DMS53 (cell line): Measurements from ENCODE around the gene JCAD.
A peak's percentile ranks its signal among the peaks of the same experiment; 100 is the strongest.
"Not testable (repeated sequence)": the region's sequence is repeated elsewhere in the genome, so short reads cannot be mapped to it uniquely, and the experiment has no call there.

Experiments
- DNase-seq: peaks from one replicate; lab custom pipeline; 2025; lab: John Stamatoyannopoulos, UW

The JCAD gene

DNA sequence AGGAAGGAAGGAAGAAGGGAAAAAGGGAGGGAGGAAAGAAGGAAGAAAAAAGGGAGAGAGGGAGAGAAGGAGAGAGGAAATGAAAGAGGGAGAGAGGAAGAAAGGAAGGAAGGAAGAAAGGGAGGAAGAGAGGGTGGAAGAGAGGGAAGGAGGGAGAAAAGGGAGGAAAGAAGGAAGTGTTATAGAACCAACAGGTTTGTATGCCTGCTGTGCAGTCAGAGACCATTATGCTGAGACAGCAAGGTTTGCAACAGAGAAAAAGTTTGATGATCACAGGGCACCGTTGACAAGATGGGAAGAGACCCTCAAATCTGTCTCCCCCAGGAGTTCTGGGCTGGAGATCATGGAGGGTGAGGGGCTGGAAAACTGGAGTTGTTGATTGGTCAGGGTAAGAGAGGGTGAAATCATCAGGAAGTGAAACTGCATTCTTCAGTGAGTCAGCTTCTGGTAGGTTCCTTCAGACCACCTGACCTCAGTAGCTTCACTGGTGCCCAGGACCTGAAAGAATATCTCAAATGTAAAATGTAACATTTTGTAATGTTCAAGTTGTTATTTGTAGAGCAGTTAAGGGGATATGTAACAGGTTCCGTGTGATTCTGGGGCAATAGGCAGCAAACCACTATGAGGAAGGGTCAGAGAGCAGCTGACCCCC lies 76.3 kb downstream of the JCAD start:
- DNase-seq = peak; percentile 13

GRCh38 chr10:29981510-29981909 lies 77.9 kb downstream of the JCAD start:
- no peak for DNase-seq

DNA sequence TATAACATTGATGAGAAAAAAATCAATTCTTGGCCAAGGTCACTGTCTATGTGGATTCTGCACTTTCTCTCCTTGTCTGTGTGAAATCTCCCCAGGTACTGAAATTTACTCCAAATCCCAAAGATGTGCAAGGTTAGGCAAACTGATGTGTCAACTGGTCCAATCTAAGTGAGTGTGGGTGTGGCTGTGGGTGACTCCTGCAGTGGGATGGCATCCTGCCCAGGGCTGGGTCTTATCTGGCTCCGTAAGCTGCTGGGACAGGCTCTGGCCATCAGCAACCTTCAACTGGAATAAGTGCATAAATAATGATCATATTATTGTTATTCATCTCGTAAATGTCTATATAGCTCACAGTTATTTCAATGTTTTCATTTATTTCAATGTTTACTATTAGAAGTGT lies 79.3 kb downstream of the JCAD start:
- DNase-seq = no peak

- DNase-seq = not testable (repeated sequence)
These were observed 80.0 kb downstream of the JCAD start for GRCh38 chr10:29979421-29979779.

GRCh38 chr10:29977171-29977570 lies 82.2 kb downstream of the JCAD start:
- no peak for DNase-seq

- DNase-seq = no peak
These were observed 83.3 kb downstream of the JCAD start for GRCh38 chr10:29976134-29976533.

DNA sequence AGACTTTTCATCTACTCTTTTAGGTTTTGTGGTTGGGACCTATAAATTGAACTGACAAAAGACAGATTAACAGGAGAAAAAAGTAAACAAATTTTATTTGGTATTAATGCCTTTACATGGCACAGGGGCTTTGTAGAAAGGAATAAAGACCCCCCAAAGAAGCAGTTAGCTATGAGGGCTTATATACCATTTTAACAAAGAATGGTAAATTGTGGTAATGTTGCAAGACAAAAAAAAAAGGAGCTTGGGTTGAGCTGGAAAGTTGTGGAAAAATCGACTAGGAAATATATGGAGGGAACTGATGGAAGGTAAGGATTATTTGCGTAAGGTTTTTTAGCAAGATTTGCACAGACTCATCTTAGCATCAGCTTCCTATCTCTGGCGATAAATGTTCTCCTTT lies 84.6 kb downstream of the JCAD start:
- no peak for DNase-seq

DNA sequence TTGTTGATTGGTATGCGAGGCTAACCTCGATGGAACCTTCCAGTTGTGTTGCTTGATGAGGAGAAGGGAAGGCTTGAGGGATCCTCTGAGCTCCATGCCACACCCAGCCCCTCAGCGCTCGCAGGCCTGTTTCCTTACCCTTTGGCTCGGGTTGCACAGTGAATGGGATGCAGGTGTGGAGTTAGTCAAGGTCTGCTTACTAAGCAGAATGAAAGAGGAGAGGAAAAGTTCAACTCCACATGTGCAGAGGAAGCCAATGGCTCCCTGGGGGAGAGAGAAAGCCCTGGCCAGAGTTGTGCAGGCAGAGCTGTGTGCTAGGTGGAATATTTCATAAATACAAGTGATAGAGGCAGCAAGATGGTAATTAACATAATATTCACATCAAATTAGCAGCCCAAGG lies 85.5 kb downstream of the JCAD start:
- DNase-seq = no peak

DNA sequence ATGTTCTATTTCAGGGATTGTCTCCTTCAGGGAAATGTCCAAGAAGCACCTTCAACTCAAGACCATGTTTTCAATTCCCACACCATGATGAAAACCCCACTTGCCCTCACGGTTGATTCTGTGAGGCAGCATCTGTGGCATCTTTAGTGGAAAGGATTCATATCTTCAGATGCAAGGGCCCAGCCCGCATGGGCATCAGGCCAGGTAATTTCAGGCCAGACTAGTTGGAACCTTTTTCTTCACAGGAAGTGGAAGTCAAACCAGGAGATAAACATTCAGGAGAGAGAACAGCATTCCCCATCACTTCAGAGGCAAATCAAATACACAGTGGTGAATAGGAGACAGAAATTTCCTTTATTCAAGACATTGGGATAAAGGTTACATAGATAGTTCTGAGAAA lies 88.8 kb downstream of the JCAD start:
- DNase-seq = no peak

GRCh38 chr10:29970012-29970396 lies 89.4 kb downstream of the JCAD start:
- no peak for DNase-seq

GRCh38 chr10:29969255-29970011 lies 90.0 kb downstream of the JCAD start:
- no peak for DNase-seq

- DNase-seq = no peak
These were observed 90.8 kb downstream of the JCAD start for GRCh38 chr10:29968585-29968984.

DNA sequence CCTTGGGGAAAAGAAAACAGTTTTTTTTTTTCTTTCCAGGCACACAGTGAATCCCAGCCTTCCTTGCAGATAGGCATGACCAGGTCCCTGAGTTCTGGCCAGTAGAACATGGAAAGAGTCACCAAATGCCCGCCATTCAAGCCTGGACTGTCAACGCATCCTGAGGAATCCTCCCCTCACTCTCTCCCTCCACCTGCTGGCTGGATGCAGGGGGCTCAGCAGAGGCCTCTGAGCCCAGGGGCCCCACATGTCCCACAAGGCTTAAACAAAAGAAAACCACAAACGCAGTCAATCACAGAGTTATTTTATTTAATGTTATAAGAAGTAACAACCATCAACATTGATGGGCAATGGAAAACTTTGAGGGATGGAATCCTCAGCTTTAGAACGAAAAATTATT lies 93.1 kb downstream of the JCAD start:
- DNase-seq = no peak
